ENCODE data around the gene RPS3A.

The RPS3A gene

GRCh38 chr4:151095142-151095541, 4.3 kb upstream of the RPS3A start:
- H3K4me3 ChIP-seq (ENCODE audit: low read depth, low read length) = no peak overlapping the region
- DNase-seq (ENCODE audit: low read depth) = no peak
- TF ChIP-seq CTCF (IDR thresholded peaks at IDR 0.05; ENCODE audit: low read depth, low read length) (no peak), MAX (IDR thresholded peaks at IDR 0.05; ENCODE audit: low read depth, low read length) (no peak), MYC (IDR thresholded peaks at IDR 0.05; ENCODE audit: low read depth, low read length) (no peak), POLR2A (IDR thresholded peaks at IDR 0.05; ENCODE audit: extremely low read depth, insufficient read length) (no peak)

- no peak overlapping the region for H3K4me3 ChIP-seq (ENCODE audit: low read depth, low read length)
- no peak for TF ChIP-seq MYC (IDR thresholded peaks at IDR 0.05; ENCODE audit: low read depth, low read length)
- DNase-seq (ENCODE audit: low read depth) = no peak
Measured at GRCh38 chr4:151097759-151098158, 1.7 kb upstream of the RPS3A start.

- DNase-seq (ENCODE audit: low read depth) = no peak
- TF ChIP-seq POLR2A (IDR thresholded peaks at IDR 0.05; ENCODE audit: extremely low read depth, insufficient read length) = no peak
- peak overlapping the region; percentile 62 for H3K4me3 ChIP-seq (ENCODE audit: low read depth, low read length)
Measured at GRCh38 chr4:151098979-151099228, 524 bp upstream of the RPS3A start.

GRCh38 chr4:151099976-151100417, 569 bp downstream of the RPS3A start:
- DNase-seq (ENCODE audit: low read depth) = peak; percentile 25
- TF ChIP-seq MAX (IDR thresholded peaks at IDR 0.05; ENCODE audit: low read depth, low read length) = no peak
- no peak for TF ChIP-seq MYC (IDR thresholded peaks at IDR 0.05; ENCODE audit: low read depth, low read length)
- no peak for TF ChIP-seq POLR2A (IDR thresholded peaks at IDR 0.05; ENCODE audit: extremely low read depth, insufficient read length)
- no peak for TF ChIP-seq CTCF (IDR thresholded peaks at IDR 0.05; ENCODE audit: low read depth, low read length)
- peak overlapping the region; percentile 100 for H3K4me3 ChIP-seq (ENCODE audit: low read depth, low read length)

- TF ChIP-seq POLR2A (IDR thresholded peaks at IDR 0.05; ENCODE audit: extremely low read depth, insufficient read length) (no peak), MYC (IDR thresholded peaks at IDR 0.05; ENCODE audit: low read depth, low read length) (no peak), CTCF (IDR thresholded peaks at IDR 0.05; ENCODE audit: low read depth, low read length) (no peak), MAX (IDR thresholded peaks at IDR 0.05; ENCODE audit: low read depth, low read length) (no peak)
- peak overlapping the region; percentile 100 for H3K4me3 ChIP-seq (ENCODE audit: low read depth, low read length)
- DNase-seq (ENCODE audit: low read depth) = peak; percentile 22
Measured at GRCh38 chr4:151100531-151100930, 1.1 kb downstream of the RPS3A start.

GRCh38 chr4:151103758-151104157, 4.3 kb downstream of the RPS3A start:
- peak overlapping the region; percentile 38 for H3K4me3 ChIP-seq (ENCODE audit: low read depth, low read length)
- DNase-seq (ENCODE audit: low read depth) = no peak
- no peak for TF ChIP-seq MAX (IDR thresholded peaks at IDR 0.05; ENCODE audit: low read depth, low read length)
- TF ChIP-seq MYC (IDR thresholded peaks at IDR 0.05; ENCODE audit: low read depth, low read length) = no peak
- TF ChIP-seq CTCF (IDR thresholded peaks at IDR 0.05; ENCODE audit: low read depth, low read length) = no peak
- no peak for TF ChIP-seq POLR2A (IDR thresholded peaks at IDR 0.05; ENCODE audit: extremely low read depth, insufficient read length)

- TF ChIP-seq POLR2A (IDR thresholded peaks at IDR 0.05; ENCODE audit: extremely low read depth, insufficient read length) (no peak), MAX (IDR thresholded peaks at IDR 0.05; ENCODE audit: low read depth, low read length) (no peak), MYC (IDR thresholded peaks at IDR 0.05; ENCODE audit: low read depth, low read length) (no peak), CTCF (IDR thresholded peaks at IDR 0.05; ENCODE audit: low read depth, low read length) (no peak)
- no peak overlapping the region for H3K4me3 ChIP-seq (ENCODE audit: low read depth, low read length)
- no peak for DNase-seq (ENCODE audit: low read depth)
Measured at GRCh38 chr4:151104621-151105020, 5.2 kb downstream of the RPS3A start.
